HL-60 (cell line): ENCODE data around the gene KHSRP.

Source experiments
- POLR2AphosphoS5 ChIP-seq: IDR thresholded peaks from 2 replicates; pipeline ENCODE4 v1.6.1; 2012; ENCODE audit warnings: low read depth
- SPI1 ChIP-seq: IDR thresholded peaks from 2 replicates; pipeline ENCODE4 v1.6.1; 2012; ENCODE audit warnings: low read depth, mild to moderate bottlenecking, borderline replicate concordance
- TF ChIP-seq, protein P1 (sequence below): IDR thresholded peaks from one replicate; pipeline ENCODE4 v1.5.1; 2011; ENCODE audit warnings: low read length, control low read depth, inconsistent platforms; ENCODE audit not compliant: insufficient read depth
- TF ChIP-seq, protein P2 (sequence below): IDR thresholded peaks from 2 replicates; pipeline ENCODE4 v1.6.1; 2012; ENCODE audit warnings: low read depth; ENCODE audit not compliant: insufficient replicate concordance

DNA sequence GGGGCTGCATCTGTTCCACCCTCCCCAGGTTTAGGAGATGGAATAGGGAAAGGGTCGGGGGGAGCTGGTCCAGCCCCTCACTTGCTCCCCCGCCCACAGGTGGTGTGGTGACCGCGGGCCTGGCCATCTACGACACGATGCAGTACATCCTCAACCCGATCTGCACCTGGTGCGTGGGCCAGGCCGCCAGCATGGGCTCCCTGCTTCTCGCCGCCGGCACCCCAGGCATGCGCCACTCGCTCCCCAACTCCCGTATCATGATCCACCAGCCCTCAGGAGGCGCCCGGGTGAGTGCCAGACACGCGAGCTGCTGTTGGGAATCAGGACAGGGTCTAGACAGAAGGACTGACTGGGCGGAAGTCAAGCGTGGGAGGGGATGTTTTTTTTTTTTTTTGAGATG is 60.3 kb downstream of the KHSRP start:
- TF ChIP-seq, protein P1, sequence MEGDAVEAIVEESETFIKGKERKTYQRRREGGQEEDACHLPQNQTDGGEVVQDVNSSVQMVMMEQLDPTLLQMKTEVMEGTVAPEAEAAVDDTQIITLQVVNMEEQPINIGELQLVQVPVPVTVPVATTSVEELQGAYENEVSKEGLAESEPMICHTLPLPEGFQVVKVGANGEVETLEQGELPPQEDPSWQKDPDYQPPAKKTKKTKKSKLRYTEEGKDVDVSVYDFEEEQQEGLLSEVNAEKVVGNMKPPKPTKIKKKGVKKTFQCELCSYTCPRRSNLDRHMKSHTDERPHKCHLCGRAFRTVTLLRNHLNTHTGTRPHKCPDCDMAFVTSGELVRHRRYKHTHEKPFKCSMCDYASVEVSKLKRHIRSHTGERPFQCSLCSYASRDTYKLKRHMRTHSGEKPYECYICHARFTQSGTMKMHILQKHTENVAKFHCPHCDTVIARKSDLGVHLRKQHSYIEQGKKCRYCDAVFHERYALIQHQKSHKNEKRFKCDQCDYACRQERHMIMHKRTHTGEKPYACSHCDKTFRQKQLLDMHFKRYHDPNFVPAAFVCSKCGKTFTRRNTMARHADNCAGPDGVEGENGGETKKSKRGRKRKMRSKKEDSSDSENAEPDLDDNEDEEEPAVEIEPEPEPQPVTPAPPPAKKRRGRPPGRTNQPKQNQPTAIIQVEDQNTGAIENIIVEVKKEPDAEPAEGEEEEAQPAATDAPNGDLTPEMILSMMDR = no peak
- TF ChIP-seq POLR2AphosphoS5 (no peak), SPI1 (no peak)
- TF ChIP-seq, protein P2, sequence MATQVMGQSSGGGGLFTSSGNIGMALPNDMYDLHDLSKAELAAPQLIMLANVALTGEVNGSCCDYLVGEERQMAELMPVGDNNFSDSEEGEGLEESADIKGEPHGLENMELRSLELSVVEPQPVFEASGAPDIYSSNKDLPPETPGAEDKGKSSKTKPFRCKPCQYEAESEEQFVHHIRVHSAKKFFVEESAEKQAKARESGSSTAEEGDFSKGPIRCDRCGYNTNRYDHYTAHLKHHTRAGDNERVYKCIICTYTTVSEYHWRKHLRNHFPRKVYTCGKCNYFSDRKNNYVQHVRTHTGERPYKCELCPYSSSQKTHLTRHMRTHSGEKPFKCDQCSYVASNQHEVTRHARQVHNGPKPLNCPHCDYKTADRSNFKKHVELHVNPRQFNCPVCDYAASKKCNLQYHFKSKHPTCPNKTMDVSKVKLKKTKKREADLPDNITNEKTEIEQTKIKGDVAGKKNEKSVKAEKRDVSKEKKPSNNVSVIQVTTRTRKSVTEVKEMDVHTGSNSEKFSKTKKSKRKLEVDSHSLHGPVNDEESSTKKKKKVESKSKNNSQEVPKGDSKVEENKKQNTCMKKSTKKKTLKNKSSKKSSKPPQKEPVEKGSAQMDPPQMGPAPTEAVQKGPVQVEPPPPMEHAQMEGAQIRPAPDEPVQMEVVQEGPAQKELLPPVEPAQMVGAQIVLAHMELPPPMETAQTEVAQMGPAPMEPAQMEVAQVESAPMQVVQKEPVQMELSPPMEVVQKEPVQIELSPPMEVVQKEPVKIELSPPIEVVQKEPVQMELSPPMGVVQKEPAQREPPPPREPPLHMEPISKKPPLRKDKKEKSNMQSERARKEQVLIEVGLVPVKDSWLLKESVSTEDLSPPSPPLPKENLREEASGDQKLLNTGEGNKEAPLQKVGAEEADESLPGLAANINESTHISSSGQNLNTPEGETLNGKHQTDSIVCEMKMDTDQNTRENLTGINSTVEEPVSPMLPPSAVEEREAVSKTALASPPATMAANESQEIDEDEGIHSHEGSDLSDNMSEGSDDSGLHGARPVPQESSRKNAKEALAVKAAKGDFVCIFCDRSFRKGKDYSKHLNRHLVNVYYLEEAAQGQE = no peak
